ENCODE measurements around the gene SPAG16. TPM values are rescaled to one million over a fixed set of nuclear protein-coding genes. Genes with fewer than 3 reads are reported as not detected.

Gene SPAG16
- total RNA-seq, 2 donors from 2014 or later = 15.5 to 22.8 TPM

GRCh38 chr2:213243189-213244044 is 40.8 kb upstream of the SPAG16 start:
- peaks cover 17% of the 10 kb centered on the region for H3K4me1 ChIP-seq
- no peak overlapping the region for H3K27ac ChIP-seq
- WGBS, 2 donors = 69 to 70% methylated on average over 6 of the region's 6 CpGs
- no peak overlapping the region for H3K4me3 ChIP-seq
- H3K27me3 ChIP-seq = no peaks in the 10 kb centered on the region
- DNase-seq (no peak), ATAC-seq (no peak)
- H3K36me3 ChIP-seq (replicated peaks in 1 of 2; ENCODE audit: insufficient read depth in 1 of 2, low read depth in 2 of 2) = no peaks in the 10 kb centered on the region
- TF ChIP-seq CTCF (IDR thresholded peaks at IDR 0.05) (no peak), POLR2A (IDR thresholded peaks at IDR 0.05) (no peak)
- H3K9me3 ChIP-seq = no peaks in the 10 kb centered on the region
- intact Hi-C loops (cut with DNase I) = no loop called here

GRCh38 chr2:213246497-213247281 is 37.6 kb upstream of the SPAG16 start:
- ATAC-seq (peak; percentile 65), DNase-seq (peak; percentile 45 to 59 (median 52))
- intact Hi-C loops (cut with DNase I) = no loop called here
- Histone ChIP-seq H3K36me3 (replicated peaks in 1 of 2; ENCODE audit: insufficient read depth in 1 of 2, low read depth in 2 of 2) (no peaks in the 10 kb centered on the region), H3K9me3 (no peaks in the 10 kb centered on the region), H3K4me1 (peaks cover 8% of the 10 kb centered on the region), H3K4me3 (no peak overlapping the region), H3K27me3 (no peaks in the 10 kb centered on the region), H3K27ac (no peak overlapping the region)
- TF ChIP-seq CTCF (IDR thresholded peaks at IDR 0.05) (peak; percentile 35 to 85 (median 75)), POLR2A (IDR thresholded peaks at IDR 0.05) (no peak)
- WGBS, 2 donors = 0 to 1% methylated on average over 4 of the region's 4 CpGs

GRCh38 chr2:213247566-213247965 is 36.7 kb upstream of the SPAG16 start:
- no peak for ATAC-seq

GRCh38 chr2:213248637-213249036 is 35.6 kb upstream of the SPAG16 start:
- no peak for ATAC-seq
- TF ChIP-seq CTCF (IDR thresholded peaks at IDR 0.05) = no peak
- no peak for TF ChIP-seq POLR2A (IDR thresholded peaks at IDR 0.05)
- no peak overlapping the region for H3K27ac ChIP-seq
- WGBS, 2 donors = 64 to 70% methylated on average over 4 of the region's 4 CpGs
- H3K27me3 ChIP-seq = no peaks in the 10 kb centered on the region
- intact Hi-C loops (cut with DNase I) = no loop called here
- H3K4me3 ChIP-seq = no peak overlapping the region
- DNase-seq = no peak
- H3K36me3 ChIP-seq (replicated peaks in 1 of 2; ENCODE audit: insufficient read depth in 1 of 2, low read depth in 2 of 2) = no peaks in the 10 kb centered on the region
- H3K9me3 ChIP-seq = no peaks in the 10 kb centered on the region
- peaks cover 4% of the 10 kb centered on the region for H3K4me1 ChIP-seq

More at GRCh38 chr2:213247566-213247965, 36.7 kb upstream of the SPAG16 start:
- WGBS, 2 donors = 63 to 74% methylated on average over 4 of the region's 4 CpGs
- intact Hi-C loops (cut with DNase I) = no loop called here
- TF ChIP-seq CTCF (IDR thresholded peaks at IDR 0.05) = no peak
- TF ChIP-seq POLR2A (IDR thresholded peaks at IDR 0.05) = no peak
- no peaks in the 10 kb centered on the region for H3K9me3 ChIP-seq
- H3K27me3 ChIP-seq = no peaks in the 10 kb centered on the region
- H3K36me3 ChIP-seq (replicated peaks in 1 of 2; ENCODE audit: insufficient read depth in 1 of 2, low read depth in 2 of 2) = no peaks in the 10 kb centered on the region
- H3K4me3 ChIP-seq = no peak overlapping the region
- no peak overlapping the region for H3K27ac ChIP-seq
- DNase-seq = no peak
- H3K4me1 ChIP-seq = peaks cover 11% of the 10 kb centered on the region

Data from body of pancreas (tissue), 4 donors.